Measurements from ENCODE around the gene MAP3K2.

GRCh38 chr2:127400897-127401756, 13.4 kb upstream of the MAP3K2 start:
- TF ChIP-seq POLR2A (IDR thresholded peaks at IDR 0.05) (no peak), POLR2AphosphoS5 (IDR thresholded peaks at IDR 0.05) (no peak)
- TF ChIP-seq, protein P1, sequence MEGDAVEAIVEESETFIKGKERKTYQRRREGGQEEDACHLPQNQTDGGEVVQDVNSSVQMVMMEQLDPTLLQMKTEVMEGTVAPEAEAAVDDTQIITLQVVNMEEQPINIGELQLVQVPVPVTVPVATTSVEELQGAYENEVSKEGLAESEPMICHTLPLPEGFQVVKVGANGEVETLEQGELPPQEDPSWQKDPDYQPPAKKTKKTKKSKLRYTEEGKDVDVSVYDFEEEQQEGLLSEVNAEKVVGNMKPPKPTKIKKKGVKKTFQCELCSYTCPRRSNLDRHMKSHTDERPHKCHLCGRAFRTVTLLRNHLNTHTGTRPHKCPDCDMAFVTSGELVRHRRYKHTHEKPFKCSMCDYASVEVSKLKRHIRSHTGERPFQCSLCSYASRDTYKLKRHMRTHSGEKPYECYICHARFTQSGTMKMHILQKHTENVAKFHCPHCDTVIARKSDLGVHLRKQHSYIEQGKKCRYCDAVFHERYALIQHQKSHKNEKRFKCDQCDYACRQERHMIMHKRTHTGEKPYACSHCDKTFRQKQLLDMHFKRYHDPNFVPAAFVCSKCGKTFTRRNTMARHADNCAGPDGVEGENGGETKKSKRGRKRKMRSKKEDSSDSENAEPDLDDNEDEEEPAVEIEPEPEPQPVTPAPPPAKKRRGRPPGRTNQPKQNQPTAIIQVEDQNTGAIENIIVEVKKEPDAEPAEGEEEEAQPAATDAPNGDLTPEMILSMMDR (IDR thresholded peaks at IDR 0.05): no peak

Measured in suprapubic skin (tissue), 4 donors.